Measurements from ENCODE around the gene TMPRSS11D.

GRCh38 chr4:67927251-67927650 lies 43.4 kb upstream of the TMPRSS11D start:
- TF ChIP-seq CTCF (conservative IDR thresholded peaks at IDR 0.05; ENCODE audit: low read depth, low read length) (no peak), MAFK (IDR thresholded peaks at IDR 0.05; ENCODE audit: low read depth, low read length) (no peak), POLR2A (IDR thresholded peaks at IDR 0.05; ENCODE audit: low read depth, low read length) (no peak), MXI1 (IDR thresholded peaks at IDR 0.05; ENCODE audit: borderline replicate concordance, low read depth, low read length) (no peak), NFE2L2 (IDR thresholded peaks at IDR 0.05; ENCODE audit: low read depth, low read length) (no peak), MAZ (IDR thresholded peaks at IDR 0.05; ENCODE audit: borderline replicate concordance, low read depth, low read length) (no peak), RAD21 (IDR thresholded peaks at IDR 0.05; ENCODE audit: low read length) (no peak), RCOR1 (IDR thresholded peaks at IDR 0.05; ENCODE audit: insufficient replicate concordance, low read length) (no peak), BHLHE40 (IDR thresholded peaks at IDR 0.05; ENCODE audit: low read depth, low read length) (no peak), RFX5 (IDR thresholded peaks at IDR 0.05; ENCODE audit: low read depth, low read length) (no peak)
